H1 (cell line): ENCODE measurements around the gene TBX2. TPM values are rescaled to one million over a fixed set of nuclear protein-coding genes. Genes with fewer than 3 reads are reported as not detected.

Experiments
- E2F6 ChIP-seq: IDR thresholded peaks from 2 replicates; pipeline ENCODE4 v1.6.1; 2012; ENCODE audit warnings: inconsistent platforms
- EZH2 ChIP-seq: fragments of 200-600 bp; sonication (generic); IDR thresholded peaks from 2 replicates; pipeline ENCODE4 v1.7.1; 2012; ENCODE audit warnings: low read depth, mild to moderate bottlenecking, moderate library complexity, low read length, inconsistent platforms; ENCODE audit not compliant: severe bottlenecking
- RNF2 ChIP-seq: fragments of 200-900, 300-1000 bp; sonication (generic); IDR thresholded peaks from 2 replicates; pipeline ENCODE4 v1.7.1; 2016; ENCODE audit warnings: borderline replicate concordance, low read depth, mild to moderate bottlenecking, antibody characterized with exemption, low read length; ENCODE audit not compliant: poor library complexity, severe bottlenecking; ENCODE audit errors: missing control alignments
- SUZ12 ChIP-seq: fragments of 200-600 bp; sonication (generic); IDR thresholded peaks from 2 replicates; pipeline ENCODE4 v1.6.1; 2012; ENCODE audit warnings: mild to moderate bottlenecking, inconsistent platforms, low read length, moderate library complexity, mixed read lengths
- TAF1 ChIP-seq: IDR thresholded peaks from 2 replicates; pipeline ENCODE4 v1.6.1; 2011; ENCODE audit warnings: mild to moderate bottlenecking, low read depth, low read length
- polyA plus RNA-seq, 7 experiments: library from polyadenylated mRNA; depleted of rRNA in 3 of 7; stranded (reverse) in 5 of 7; unstranded in 2 of 7; fragments of >200 nt in 5 of 7; fragments of 200-250 nt in 2 of 7; gene quantifications; 1 replicate in 5 of 7; 2 replicates in 1 of 7; 4 replicates in 1 of 7; pipeline versions ENCODE4 v1.2.1 to v1.2.3, GENCODE V29; 2011 to 2013; ENCODE audit warnings: missing spikeins in 2 of 7, mixed read lengths in 2 of 7
- total RNA-seq: library from RNA; stranded (reverse); fragmentation: NEBNext Ultra II Directional; extraction: Animal tissue kit (Norgen Biotek cat#: 25700); gene quantifications from 2 replicates; pipeline ENCODE4 v1.2.1, GENCODE V29; 2021

TBX2 gene
- total and polyA plus RNA-seq, 2 of the 8 experiments (the other 6 are each of a cell fraction or from before 2014, with no cell fraction given) = not detected

GRCh38 chr17:61451538-61452300 is 52.1 kb downstream of the TBX2 start (continued):
- TF ChIP-seq E2F6 (peak; percentile 89), TAF1 (no peak), SUZ12 (peak; percentile 50; the same call in 1 of the 2 replicates), RNF2 (peak; percentile 46), EZH2 (peak; percentile 65)
